Measurements from ENCODE around the gene CIC.
"Not testable (repeated sequence)": the region's sequence is repeated elsewhere in the genome, so short reads cannot be mapped to it uniquely, and the experiment has no call there.

CIC gene

GRCh38 chr19:42255766-42256745 lies 13.0 kb upstream of the CIC start:
- no peak for DNase-seq (ENCODE audit: low read depth in 2 of 2)

GRCh38 chr19:42257842-42258241 lies 11.2 kb upstream of the CIC start:
- not testable (repeated sequence) for DNase-seq (ENCODE audit: low read depth in 2 of 2)

DNA sequence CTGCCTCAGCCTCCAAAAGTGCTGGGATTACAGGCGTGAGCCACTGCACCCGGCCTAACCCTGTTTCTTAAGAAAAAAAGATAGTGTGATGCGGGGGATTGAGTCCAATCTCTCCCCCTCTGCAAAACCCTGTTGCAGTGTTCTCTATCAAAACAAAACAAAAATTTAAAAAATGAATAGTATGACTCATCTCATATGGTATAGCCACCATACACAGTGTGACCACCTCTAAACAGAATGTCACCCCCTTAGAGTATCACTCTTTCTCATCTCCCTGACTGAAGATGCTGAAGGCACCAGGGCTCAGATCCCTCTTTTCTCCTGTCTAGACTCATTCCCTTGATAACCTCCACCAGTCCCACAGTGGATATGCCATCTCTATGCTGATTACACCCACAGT lies 7.3 kb upstream of the CIC start:
- no peak for DNase-seq (ENCODE audit: low read depth in 2 of 2)

DNA sequence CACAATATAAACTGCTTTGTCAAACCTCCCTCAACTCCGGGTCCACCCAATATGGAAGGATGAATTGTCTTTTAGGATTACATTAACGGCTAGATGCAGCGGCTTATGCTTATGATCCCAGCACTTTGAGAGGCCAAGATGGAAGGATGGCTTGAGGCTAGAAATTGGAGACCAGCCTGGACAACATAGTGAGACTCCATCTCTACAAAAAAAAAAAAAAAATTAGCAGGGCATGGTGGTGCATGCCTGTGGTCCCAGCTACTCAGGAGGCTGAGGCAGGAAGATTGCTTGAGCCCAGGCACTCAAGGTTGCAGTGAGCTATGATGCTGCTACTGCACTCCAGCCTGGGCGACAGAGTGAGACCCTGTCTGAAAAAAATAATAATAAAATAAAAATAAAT lies 2.9 kb upstream of the CIC start:
- not testable (repeated sequence) for DNase-seq (ENCODE audit: low read depth in 2 of 2)

- not testable (repeated sequence) for DNase-seq (ENCODE audit: low read depth in 2 of 2)
Observed at GRCh38 chr19:42266928-42267603, 2.0 kb upstream of the CIC start.

DNA sequence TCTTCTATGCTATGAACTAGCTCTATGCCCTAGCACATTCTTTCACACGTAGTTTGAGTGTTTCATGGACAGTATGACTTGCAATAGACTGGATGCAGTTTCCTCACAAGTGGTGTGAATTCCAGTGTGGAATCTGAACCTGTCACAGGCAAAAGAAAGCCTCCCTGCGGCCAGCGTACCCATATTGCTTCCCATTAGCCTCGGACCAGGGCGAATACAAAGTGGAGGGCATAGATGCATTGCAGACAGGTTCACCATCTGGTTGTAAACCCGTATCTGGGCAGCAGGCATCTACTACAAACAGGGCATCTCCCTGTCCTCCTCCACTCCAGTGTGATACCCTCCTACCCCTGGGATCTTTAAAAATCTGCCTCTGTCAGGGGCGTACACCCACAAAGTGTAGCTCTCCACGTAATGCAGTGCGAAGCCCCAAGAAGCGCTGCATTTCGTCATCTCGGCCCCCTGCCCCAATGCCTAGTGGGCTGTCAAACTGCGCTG lies 1.4 kb upstream of the CIC start:
- DNase-seq (ENCODE audit: low read depth in 2 of 2): no peak

DNA sequence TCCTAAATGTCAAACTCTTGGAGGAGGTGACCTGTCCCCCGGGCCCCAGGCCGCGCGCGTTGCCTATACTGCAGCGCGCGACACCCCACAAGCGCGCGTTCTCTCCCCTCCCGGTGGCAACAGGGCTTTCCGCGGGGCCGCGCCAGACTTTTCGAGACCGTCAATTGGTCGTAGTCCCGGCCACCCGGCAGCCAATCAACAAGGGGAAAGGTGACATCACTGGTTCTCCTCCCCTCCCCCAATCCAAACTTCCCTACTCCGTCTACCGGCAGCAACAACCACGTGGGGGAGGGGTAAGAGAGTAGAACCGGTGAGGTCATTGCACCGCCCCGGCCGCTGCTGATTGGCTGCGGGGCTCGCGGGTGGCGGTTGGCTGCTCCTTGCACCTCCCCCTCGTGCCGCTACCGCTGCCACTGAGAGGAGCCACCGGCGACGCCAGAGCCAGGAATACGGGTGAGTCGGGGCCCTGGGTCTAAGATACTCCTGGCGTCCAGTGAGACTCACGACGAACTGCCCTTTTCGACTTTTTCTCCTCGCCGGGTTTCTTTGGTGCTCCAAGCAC lies 829 bp upstream of the CIC start:
- peak; percentile 96 for DNase-seq (ENCODE audit: low read depth in 2 of 2)

DNA sequence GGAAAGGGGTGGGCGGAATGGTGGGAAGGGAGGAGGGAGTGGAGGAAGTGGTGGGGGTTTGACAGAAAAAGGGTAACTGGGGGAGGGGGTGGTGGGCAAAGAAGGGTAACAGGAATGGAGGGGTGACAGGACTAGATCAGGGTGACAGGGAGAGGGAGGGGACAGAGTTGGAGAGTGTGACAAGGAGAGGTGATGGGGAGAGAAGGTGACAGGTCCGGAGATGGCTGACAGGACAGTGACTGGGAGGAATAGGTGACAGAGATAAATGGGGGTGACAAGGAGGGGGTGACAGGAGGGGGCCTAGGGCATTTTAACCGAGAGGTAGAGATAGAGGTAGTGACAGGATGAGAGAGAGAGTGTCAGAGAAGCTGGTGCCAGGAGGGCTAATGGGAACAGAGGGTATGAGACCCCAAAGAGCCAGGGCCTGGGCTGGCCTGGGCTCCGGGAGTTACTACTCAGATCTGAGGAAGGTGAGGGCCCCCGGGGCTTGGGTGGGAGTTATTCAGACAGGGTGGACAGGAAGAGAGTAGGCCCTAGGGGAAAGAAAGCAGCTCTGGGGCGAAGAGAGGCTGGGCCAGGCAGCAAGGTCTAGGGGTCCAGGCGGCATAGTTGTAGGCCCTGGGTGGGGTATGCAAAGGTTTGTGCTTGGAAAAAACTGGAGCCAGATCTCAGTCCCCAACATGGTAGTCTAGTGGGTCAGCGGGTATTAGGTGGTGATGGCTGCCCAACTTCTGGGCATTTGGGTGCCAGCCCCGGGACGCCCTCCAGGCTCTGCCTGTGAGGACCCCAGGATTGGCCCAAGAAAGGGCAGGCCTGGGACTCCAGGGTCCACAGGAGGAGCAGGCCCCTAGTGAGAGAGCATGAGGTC lies 660 bp downstream of the CIC start:
- DNase-seq (ENCODE audit: low read depth in 2 of 2): no peak

DNA sequence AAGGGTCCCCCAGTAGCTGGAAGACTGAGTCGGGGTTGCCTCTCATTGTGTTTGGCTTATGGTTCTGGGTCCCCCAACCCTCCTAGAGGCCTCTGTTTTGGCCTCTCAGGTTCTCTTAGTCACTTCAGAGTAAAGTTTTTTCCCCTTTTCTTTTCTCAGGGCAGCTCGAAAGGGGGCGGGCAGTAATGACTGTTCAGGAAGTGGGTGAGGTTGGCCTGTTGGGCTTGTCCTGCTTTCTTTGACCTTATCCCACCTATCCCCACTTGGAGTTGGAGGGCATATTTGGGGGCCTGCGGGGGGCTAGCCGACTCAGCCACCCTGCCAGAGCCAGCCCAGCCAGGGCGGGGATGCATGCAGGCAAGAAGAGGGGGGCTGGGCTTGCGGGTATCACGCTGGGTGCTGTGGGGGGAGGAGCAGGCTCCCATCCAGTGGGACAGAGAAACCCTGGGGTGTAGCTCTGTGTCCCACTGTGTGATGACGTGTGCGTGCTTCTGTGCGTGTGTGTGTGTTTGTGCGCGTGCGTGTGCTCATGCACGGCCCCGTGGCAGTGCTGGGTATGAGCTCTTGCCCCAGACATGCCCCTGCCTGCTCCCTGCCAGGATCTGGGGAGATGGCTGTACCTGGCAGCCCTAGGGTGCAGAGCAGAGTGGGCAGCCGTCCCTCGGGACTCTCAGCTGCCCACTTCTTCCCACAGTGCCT lies 1.4 kb downstream of the CIC start:
- DNase-seq (ENCODE audit: low read depth in 2 of 2): peak; percentile 50 to 63

DNA sequence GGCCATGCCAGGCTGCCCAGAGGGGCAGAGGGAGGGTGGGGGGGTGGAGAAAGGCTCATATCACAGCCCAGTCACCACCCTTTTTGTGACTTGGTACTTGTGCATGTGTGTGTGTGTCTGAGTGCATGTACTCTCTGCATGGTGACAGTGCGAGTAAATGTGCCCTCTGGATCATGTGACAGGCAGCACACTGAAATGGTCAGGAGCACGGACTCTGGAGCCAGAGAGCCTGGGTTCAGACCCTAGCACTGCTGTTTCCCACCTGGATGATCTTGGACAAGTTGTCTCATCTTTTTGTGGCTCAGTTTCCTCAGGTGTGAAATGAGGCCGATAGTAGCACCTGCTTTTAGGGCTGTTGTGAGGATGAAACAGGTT lies 2.0 kb downstream of the CIC start:
- no peak for DNase-seq (ENCODE audit: low read depth in 2 of 2)

- no peak for DNase-seq (ENCODE audit: low read depth in 2 of 2)
Observed at GRCh38 chr19:42271861-42272534, 2.9 kb downstream of the CIC start.

DNA sequence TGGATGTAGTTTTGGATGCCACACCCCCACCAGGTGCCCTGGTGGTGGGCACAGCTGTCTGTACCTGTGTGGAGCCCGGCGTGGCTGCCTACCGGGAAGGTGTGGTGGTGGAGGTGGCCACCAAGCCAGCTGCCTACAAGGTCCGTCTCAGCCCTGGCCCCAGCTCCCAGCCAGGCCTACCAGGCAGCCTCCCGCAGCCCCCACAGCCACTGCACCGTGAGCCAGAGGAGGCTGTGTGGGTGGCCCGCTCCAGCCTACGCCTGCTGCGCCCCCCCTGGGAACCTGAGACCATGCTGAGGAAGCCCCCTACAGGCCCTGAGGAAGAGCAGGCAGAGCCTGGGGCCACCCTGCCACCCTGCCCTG lies 3.5 kb downstream of the CIC start:
- DNase-seq (ENCODE audit: low read depth in 2 of 2): no peak

GRCh38 chr19:42272989-42273406 lies 3.9 kb downstream of the CIC start:
- DNase-seq (ENCODE audit: low read depth in 2 of 2): no peak

GRCh38 chr19:42273407-42274064 lies 4.5 kb downstream of the CIC start:
- no peak for DNase-seq (ENCODE audit: low read depth in 2 of 2)

DNA sequence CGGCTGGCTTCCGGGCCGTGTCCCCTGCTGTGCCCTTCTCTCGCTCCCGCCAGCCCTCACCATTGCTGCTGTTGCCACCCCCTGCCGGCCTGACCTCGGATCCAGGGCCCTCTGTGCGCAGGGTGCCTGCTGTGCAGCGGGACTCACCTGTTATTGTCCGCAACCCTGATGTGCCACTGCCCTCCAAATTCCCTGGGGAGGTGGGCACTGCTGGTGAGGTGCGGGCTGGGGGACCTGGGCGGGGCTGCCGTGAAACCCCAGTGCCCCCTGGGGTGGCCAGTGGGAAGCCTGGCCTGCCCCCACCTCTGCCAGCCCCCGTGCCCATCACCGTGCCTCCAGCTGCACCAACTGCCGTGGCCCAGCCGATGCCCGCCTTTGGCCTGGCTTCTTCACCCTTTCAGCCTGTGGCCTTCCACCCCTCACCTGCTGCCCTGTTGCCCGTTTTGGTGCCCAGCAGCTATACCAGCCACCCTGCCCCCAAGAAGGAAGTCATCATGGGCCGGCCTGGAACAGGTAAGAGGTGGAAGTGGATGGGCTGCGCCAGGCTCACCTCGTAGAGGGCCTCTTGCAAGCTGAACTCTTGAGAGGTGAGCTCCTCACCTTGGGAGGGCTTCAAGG lies 5.1 kb downstream of the CIC start:
- DNase-seq (ENCODE audit: low read depth in 2 of 2): no peak

DNA sequence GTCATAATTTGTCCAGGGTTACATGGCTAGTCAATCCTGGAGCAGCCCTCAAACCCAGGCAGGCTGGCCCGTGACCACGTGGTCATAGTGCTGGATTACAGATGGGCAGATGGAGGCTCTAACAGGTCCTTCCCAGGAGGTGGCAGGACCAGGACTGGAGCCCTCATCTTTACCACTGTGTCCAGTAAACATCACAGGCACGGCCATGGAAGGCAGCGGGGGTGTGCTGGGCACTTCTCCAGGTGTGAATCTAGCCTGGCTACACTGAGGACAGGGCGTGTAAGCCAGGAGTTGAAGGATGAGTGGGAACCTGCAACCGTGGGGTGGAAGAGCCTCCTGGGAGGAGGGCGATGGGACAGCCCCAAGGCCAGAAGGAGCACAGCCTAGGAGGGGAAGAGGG lies 6.1 kb downstream of the CIC start:
- no peak for DNase-seq (ENCODE audit: low read depth in 2 of 2)

- no peak for DNase-seq (ENCODE audit: low read depth in 2 of 2)
Observed at GRCh38 chr19:42275517-42275916, 6.5 kb downstream of the CIC start.

DNA sequence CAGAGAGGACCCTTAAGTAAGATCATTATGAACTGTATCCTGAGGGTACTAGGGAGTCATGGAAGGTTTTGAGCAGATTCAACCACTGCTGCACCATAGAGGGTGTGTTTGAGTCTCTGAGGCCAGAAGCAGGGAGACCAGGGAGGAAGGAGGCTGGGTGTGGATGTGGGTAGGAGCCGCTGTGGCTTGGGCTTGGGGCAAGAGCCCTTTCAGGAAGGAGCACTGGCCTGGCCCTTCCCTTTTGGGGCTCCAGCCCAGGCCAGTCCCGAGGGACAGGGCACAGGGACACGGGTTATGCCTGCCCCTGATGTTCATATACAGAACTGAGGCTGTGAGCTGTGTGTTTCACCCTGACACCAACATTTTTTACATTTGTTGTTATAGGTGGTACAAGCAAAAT lies 7.2 kb downstream of the CIC start:
- no peak for DNase-seq (ENCODE audit: low read depth in 2 of 2)

GRCh38 chr19:42276821-42277220 lies 7.8 kb downstream of the CIC start:
- no peak for DNase-seq (ENCODE audit: low read depth in 2 of 2)
